GM18861 (cell line): ENCODE results near the gene KRT15.

ENCODE experiments used
- ATAC-seq: cut with Tn5 transposase; IDR thresholded peaks from one replicate; pipeline ENCODE4 v1.9.1; 2021; ENCODE audit not compliant: unreplicated experiment

KRT15 gene

GRCh38 chr17:41518789-41519449, at the start of gene KRT15:
KRT15 (minus strand) TSS chr17:41518890; CDS start chr17:41518827, 63 bp downstream.
- no peak for ATAC-seq

- ATAC-seq = no peak
Measured at GRCh38 chr17:41567317-41567716, 48.6 kb upstream of the KRT15 start.

- ATAC-seq = no peak
Measured at GRCh38 chr17:41565338-41565737, 46.6 kb upstream of the KRT15 start.

GRCh38 chr17:41563607-41564170, 45.0 kb upstream of the KRT15 start:
- no peak for ATAC-seq

GRCh38 chr17:41561554-41561953, 42.9 kb upstream of the KRT15 start:
- ATAC-seq = no peak

GRCh38 chr17:41559548-41559947, 40.9 kb upstream of the KRT15 start:
- ATAC-seq = no peak

- no peak for ATAC-seq
Measured at GRCh38 chr17:41556931-41557330, 38.2 kb upstream of the KRT15 start.

- no peak for ATAC-seq
Measured at GRCh38 chr17:41556306-41556705, 37.6 kb upstream of the KRT15 start.

- ATAC-seq = no peak
Measured at GRCh38 chr17:41555105-41555887, 36.6 kb upstream of the KRT15 start.

- ATAC-seq = no peak
Measured at GRCh38 chr17:41553987-41554680, 35.4 kb upstream of the KRT15 start.

- no peak for ATAC-seq
Measured at GRCh38 chr17:41553176-41553575, 34.5 kb upstream of the KRT15 start.

- ATAC-seq = no peak
Measured at GRCh38 chr17:41552455-41552854, 33.8 kb upstream of the KRT15 start.

- ATAC-seq = no peak
Measured at GRCh38 chr17:41551365-41551764, 32.7 kb upstream of the KRT15 start.

- ATAC-seq = no peak
Measured at GRCh38 chr17:41549596-41550039, 30.9 kb upstream of the KRT15 start.

GRCh38 chr17:41548844-41549595, 30.3 kb upstream of the KRT15 start:
- ATAC-seq = no peak

- ATAC-seq = no peak
Measured at GRCh38 chr17:41547921-41548843, 29.5 kb upstream of the KRT15 start.

- ATAC-seq = no peak
Measured at GRCh38 chr17:41547378-41547841, 28.7 kb upstream of the KRT15 start.

GRCh38 chr17:41546819-41547218, 28.1 kb upstream of the KRT15 start:
- ATAC-seq = no peak

GRCh38 chr17:41545829-41546410, 27.2 kb upstream of the KRT15 start:
- ATAC-seq = no peak
